GM20431 (cell line): ENCODE data around the gene SMC6.

Source experiments
- in situ Hi-C: fragments of 300-500 bp; cut with MseI, MboI; formaldehyde crosslinking; loops from one replicate; pipeline ENCODE4 v1.15.0; 2020; ENCODE audit warnings: low sequenced_read_pairs; ENCODE audit not compliant: unreplicated experiment

SMC6 gene

GRCh38 chr2:17768894-17769293 is 15.3 kb upstream of the SMC6 start:
- in situ Hi-C loops, result no loop called here

GRCh38 chr2:17765398-17765797 is 11.8 kb upstream of the SMC6 start:
- in situ Hi-C loops, result no loop called here

GRCh38 chr2:17763641-17764333 is 10.2 kb upstream of the SMC6 start:
- in situ Hi-C loops, result no loop called here

DNA sequence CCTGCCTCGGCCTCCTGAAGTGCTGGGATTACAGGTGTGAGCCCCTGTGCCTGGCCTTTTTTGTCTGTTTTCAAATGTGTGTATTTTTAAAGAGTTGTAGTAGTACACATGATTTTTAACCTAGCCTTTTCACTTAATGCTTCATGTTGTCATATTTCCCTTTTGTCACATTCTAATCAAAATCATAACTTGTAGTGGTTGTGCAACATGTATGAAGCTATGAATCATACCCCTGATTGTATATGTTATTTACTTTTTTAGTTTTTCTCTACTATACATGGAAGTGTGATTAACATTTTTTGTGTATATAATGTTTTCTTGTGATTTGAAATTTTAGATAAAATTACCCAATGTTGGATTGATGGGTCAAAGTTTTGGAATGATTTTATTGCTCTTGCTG is 8.8 kb upstream of the SMC6 start:
- in situ Hi-C loops, result no loop called here

DNA sequence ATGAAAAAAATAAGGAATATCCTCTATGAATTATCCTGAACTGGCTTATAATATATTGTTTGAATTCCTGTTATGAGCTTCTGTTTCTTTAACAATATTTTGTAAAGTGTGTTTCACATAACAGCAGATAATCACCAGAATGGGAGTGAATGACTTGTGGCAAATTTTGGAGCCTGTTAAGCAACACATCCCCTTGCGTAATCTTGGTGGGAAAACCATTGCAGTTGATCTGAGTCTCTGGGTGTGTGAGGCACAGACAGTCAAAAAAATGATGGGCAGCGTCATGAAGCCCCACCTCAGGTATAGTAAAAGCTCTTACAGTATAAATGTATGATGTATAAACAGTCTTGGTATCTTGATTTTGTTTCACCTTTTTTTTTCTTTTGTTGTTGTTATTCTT is 6.2 kb upstream of the SMC6 start:
- in situ Hi-C loops, result no loop called here

DNA sequence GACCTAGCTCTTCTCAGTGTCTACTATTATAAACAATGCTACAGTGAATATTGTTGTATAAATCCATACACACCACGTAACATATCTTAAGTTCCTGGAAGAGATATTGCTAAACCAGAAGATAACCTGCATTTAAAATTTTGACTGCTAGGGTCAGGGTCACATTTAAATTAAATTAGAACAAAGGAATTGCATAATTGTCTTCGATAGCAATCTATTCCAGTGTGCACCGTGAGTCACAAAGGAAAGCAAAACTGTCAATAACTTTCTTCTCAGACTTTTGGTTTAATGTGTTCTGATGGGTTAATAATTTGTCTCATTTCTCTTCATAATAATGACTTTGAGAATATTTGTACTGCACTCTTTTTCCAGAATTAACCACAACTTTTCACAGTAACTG is 4.5 kb upstream of the SMC6 start:
- in situ Hi-C loops, result no loop called here

DNA sequence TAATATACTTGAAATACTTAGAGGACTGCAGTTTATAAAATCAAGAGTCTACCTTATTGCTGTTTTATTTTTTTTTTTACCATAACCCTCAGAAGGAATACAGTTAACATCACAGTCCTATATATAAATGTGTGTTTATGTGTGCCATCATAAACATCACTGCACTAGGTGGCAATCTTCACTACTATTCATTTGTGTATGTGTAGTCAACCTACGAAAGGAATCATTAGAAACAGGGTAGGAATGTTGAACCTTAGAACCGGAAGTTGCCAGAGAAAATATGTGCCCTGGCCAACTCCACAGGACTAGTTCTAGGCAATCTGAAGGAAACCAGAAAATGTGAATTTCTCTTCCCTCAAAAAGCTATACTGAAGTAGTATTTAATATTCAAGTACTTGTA is 3.7 kb upstream of the SMC6 start:
- in situ Hi-C loops, result no loop called here

DNA sequence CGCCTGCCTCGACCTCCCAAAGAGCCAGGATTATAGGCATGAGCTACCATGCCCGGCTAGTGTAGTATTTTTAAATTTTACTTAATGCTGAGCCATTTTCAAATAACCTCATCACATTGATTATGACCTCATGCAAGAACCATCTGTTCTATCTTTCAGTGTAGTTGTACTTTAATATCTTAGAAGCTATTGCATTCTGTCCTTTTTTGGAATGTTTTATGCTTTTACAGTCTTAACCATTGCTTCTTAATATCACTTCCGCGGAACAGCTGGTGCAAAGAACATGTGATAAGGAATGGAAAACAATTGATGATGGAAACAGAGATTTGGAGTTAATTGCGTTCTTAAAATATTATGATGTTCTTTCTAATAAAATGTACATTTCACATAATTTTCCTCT is 3.1 kb upstream of the SMC6 start:
- in situ Hi-C loops, result no loop called here

DNA sequence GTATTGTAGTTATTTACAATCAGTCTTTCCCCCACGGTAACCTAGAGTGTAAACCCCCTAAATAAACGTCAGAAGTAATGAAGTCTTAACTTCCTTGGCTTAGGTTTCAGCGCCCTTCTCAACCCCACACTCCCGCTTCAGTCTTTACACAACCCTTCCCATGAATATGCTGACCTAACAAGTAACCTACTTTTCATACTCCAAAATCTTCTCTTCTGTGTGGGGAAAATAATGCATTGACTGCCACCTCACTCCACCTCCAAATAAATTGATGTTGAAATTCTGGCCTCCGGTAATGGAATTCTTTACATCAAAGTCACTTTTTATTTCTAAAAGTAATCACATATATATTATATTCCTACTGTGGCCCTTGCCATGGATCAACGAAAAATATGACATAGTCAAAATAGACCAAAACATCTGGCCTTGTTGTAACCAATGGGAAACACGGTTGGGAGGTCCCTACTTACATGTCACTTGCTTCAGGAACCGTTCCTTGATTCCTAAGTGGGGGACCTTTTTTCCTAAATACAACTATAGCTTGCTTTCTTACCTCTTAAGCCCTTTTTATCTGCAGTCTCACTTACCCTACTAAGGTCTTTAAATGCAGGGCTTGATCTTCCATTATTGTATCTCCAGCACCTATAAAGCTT is 1.3 kb upstream of the SMC6 start:
- in situ Hi-C loops, result no loop called here

DNA sequence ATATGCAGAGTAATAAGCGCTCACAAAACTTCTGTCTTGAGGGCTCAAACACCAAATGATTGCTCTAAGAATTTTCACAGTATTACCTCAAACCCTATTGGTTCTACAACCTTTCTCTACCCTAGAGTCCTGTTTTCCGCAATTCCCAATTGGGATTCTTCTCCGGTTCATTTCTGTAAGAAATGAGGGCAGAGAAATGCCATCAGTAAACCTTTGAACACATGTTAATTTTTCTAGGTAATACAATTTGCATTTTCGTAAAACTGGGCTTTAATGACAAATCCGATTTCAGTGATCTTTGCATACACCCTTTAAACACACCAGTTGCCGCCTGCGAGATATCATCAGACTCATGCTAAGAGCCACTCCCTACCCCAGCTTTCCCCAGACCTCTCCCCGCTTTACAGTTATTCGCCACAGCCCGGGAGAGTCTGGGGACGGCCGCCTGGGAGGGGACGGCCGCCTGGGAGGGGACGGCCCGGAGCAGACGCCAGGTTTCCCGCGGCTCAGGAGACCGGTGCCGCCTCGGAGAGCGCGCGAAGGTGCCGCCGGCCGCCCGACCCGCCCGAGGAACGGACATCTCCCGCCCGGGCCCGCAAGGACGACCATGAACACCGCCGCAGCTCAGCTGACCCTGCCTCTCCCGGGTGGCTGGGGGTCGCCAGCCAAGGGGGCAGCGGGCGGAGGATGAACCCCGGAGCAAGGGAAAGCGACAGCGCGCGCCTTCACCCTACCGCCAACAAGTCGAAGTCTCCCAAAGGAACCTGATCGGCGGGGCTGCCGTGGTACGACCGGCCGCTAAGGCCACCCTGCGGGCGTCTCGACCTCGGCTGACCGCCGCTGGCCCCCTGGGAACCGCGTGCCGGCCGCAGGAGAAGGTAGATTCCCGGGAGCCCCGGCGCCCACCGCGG is 463 bp downstream of the SMC6 start:
- in situ Hi-C loops, result no loop called here

DNA sequence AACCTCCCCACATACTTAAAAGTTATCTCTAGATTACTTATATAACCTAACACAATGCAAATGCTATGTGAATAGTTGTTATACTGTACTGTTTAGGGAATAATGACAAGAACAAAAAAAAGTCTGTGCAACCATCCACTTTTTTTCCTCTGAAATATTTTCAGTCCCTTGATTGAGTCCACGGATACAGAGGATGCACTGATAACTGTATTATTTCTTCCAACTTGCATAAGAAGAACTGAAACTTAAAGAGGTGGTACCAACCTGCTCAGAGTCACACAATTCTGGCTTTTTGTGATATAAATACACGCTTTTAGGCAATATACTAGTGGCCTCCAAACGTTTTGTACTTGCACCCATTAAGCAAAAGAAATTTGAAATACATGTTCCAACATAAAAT is 1.4 kb downstream of the SMC6 start:
- in situ Hi-C loops, result no loop called here

DNA sequence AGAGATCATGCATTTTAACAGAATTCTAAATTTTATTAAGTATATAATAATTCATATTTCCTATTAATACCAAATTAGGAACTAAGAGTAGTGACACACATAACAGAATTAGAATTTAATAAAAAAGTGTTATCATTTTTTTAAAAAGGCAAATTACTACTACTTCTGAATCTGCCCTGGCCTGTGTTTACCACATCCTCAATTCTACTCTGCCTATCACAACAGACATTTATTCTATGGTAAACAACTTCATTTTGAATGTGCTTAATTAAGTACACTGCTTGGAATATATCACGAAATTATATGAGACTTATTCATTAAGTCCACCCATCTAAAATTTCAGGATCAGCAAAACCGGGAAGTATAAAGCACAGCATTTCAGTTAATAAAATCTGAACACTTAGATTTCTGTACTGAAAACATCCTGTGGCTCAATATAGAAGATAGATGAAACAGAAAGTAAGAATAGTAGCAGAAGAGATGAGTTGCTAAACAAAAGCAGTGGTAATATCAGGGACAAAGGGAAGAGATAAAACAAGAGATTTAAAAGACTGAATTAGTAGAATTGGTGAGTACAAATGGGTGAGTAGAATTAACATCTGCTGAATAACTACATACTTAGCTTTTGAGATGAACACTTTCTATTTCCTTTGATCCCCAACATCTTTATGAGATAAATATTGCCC is 3.7 kb downstream of the SMC6 start:
- in situ Hi-C loops, result no loop called here

GRCh38 chr2:17748745-17749144 is 4.9 kb downstream of the SMC6 start:
- in situ Hi-C loops, result no loop called here

- in situ Hi-C loops, result no loop called here
Measured at GRCh38 chr2:17747684-17748452, 5.7 kb downstream of the SMC6 start.

- in situ Hi-C loops, result no loop called here
Measured at GRCh38 chr2:17740203-17740602, 13.4 kb downstream of the SMC6 start.

DNA sequence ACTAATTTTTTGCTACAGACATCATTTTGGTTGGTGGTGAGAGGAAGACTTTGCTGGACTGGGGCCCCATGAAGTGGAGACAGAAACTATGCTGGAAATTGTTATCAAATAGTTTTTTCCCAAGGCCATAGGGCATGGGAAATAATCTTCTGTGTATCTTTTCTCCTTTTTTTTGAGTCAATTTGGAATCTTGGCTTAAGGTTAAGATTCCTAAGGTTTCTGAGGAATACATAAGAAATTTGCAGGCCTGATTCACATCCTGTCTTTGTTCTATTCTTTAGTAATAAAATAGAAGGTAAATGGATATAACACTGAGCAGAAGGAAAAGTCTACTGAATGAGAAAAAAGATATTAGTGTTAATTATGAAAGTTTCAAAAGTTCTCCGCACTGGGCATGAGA is 16.6 kb downstream of the SMC6 start:
- in situ Hi-C loops, result no loop called here

GRCh38 chr2:17735864-17736263 is 17.7 kb downstream of the SMC6 start:
- in situ Hi-C loops, result no loop called here

GRCh38 chr2:17733599-17733998 is 20.0 kb downstream of the SMC6 start:
- in situ Hi-C loops, result no loop called here

GRCh38 chr2:17729880-17730279 is 23.7 kb downstream of the SMC6 start:
- in situ Hi-C loops, result no loop called here

- in situ Hi-C loops, result no loop called here
Measured at GRCh38 chr2:17728210-17728609, 25.4 kb downstream of the SMC6 start.
